Calu3 (cell line): ENCODE data around the gene SCAPER. TPM values are rescaled to one million over a fixed set of nuclear protein-coding genes. Genes with fewer than 3 reads are reported as not detected.

Source experiments
- BruUV-seq: library from RNA; stranded (reverse); fragments of 400-500 nt; replicated peaks from 2 replicates; lab custom pipeline; 2021; lab: Mats Ljungman, UMichigan
- CTCF ChIA-PET: fragments of 300-600 bp; sonication (Branson Sonifier 250); formaldehyde crosslinking; loops from one replicate; lab custom pipeline; 2022; ENCODE audit warnings: antibody characterized with exemption; lab: Charles Lee
- DNase-seq: peaks from one replicate; pipeline ENCODE4 v3.0.0; 2022
- H3K27ac Mint-ChIP-seq: one replicate; pipeline ENCODE4 v1.8.0; 2022; ENCODE audit warnings: mixed read lengths; ENCODE audit not compliant: unreplicated experiment
- H3K27me3 Mint-ChIP-seq: one replicate; pipeline ENCODE4 v1.8.0; 2022; ENCODE audit warnings: mixed read lengths; ENCODE audit not compliant: unreplicated experiment
- H3K36me3 Mint-ChIP-seq: one replicate; pipeline ENCODE4 v1.8.0; 2022; ENCODE audit warnings: mild to moderate bottlenecking, moderate library complexity, mixed read lengths; ENCODE audit not compliant: insufficient read depth, unreplicated experiment
- H3K4me1 Mint-ChIP-seq: one replicate; pipeline ENCODE4 v1.8.0; 2022; ENCODE audit warnings: mild to moderate bottlenecking, low read depth, mixed read lengths; ENCODE audit not compliant: unreplicated experiment
- H3K4me3 Mint-ChIP-seq: one replicate; pipeline ENCODE4 v1.8.0; 2022; ENCODE audit warnings: mild to moderate bottlenecking, low read depth, moderate library complexity, mixed read lengths; ENCODE audit not compliant: unreplicated experiment
- H3K9me3 Mint-ChIP-seq: one replicate; pipeline ENCODE4 v1.8.0; 2022; ENCODE audit warnings: low read depth, mixed read lengths; ENCODE audit not compliant: unreplicated experiment
- intact Hi-C: fragments of 100-400 bp; cut with micrococcal nuclease; formaldehyde crosslinking; loops from one replicate; pipeline ENCODE4 v1.10.0; 2022; ENCODE audit not compliant: unreplicated experiment
- total RNA-seq: library from RNA; stranded (reverse); gene quantifications from 2 replicates; pipeline ENCODE4 v1.2.3, GENCODE V29; 2022
- TF ChIP-seq, protein P1 (sequence below): fragments of 200-600 bp; IDR thresholded peaks from one replicate; pipeline ENCODE4 v1.8.0; 2022; ENCODE audit warnings: antibody characterized with exemption; ENCODE audit not compliant: unreplicated experiment

The SCAPER gene
- total RNA-seq, 1 experiment from 2014 or later = 34.8 TPM

DNA sequence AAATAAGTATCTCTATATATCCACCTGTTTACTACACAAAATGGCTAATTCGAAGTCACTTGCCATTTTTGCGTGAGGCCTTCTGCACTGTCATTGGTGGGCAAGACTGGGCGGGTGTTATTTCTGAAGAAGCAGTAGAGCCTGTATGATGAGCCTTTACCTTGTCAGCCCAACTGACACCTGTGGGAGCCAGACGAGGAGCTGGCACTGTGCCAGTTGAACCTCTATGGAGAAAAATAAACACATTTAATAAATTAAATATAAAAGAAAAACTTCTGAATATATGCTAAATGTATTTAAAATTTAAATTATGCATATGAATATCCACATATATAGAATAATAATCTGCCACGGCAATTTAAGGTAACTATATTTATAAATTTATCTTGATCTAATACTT is 109.9 kb downstream of the SCAPER start:
- no peak for DNase-seq
- TF ChIP-seq, protein P1, sequence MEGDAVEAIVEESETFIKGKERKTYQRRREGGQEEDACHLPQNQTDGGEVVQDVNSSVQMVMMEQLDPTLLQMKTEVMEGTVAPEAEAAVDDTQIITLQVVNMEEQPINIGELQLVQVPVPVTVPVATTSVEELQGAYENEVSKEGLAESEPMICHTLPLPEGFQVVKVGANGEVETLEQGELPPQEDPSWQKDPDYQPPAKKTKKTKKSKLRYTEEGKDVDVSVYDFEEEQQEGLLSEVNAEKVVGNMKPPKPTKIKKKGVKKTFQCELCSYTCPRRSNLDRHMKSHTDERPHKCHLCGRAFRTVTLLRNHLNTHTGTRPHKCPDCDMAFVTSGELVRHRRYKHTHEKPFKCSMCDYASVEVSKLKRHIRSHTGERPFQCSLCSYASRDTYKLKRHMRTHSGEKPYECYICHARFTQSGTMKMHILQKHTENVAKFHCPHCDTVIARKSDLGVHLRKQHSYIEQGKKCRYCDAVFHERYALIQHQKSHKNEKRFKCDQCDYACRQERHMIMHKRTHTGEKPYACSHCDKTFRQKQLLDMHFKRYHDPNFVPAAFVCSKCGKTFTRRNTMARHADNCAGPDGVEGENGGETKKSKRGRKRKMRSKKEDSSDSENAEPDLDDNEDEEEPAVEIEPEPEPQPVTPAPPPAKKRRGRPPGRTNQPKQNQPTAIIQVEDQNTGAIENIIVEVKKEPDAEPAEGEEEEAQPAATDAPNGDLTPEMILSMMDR = no peak
- Mint-ChIP-seq H3K27ac (no peak overlapping the region), H3K4me1 (no peaks in the 10 kb centered on the region), H3K4me3 (no peak overlapping the region), H3K36me3 (no peaks in the 10 kb centered on the region), H3K9me3 (no peaks in the 10 kb centered on the region), H3K27me3 (no peaks in the 10 kb centered on the region)
- no TSS peak for BruUV-seq
- CTCF ChIA-PET = no interaction called here
- intact Hi-C loops = no loop called here

DNA sequence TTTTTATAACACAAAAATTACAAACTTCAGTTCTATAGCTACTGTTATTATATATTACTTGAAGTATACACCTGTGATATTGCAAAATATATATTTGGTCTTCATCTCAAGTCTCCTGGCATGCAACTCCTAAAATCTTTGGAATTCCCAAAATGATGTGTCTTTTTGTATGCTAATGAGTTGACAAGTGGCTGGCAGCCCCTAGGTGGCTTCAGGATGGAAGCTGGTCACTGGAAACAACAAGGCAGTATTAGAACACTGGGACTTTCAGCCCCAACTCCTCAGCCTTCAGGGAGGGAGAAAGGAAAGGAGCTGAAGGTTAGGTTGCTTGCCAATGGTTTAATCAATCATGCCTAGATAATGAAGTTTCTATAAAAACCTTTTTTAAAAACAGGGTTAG is 112.0 kb downstream of the SCAPER start:
- intact Hi-C loops = no loop called here
- TF ChIP-seq, protein P1 = no peak
- no peaks in the 10 kb centered on the region for H3K4me1 Mint-ChIP-seq
- CTCF ChIA-PET = no interaction called here
- BruUV-seq = no TSS peak
- no peak overlapping the region for H3K4me3 Mint-ChIP-seq
- H3K36me3 Mint-ChIP-seq = no peaks in the 10 kb centered on the region
- DNase-seq = no peak
- H3K27ac Mint-ChIP-seq = no peak overlapping the region
- H3K9me3 Mint-ChIP-seq = no peaks in the 10 kb centered on the region
- H3K27me3 Mint-ChIP-seq = no peaks in the 10 kb centered on the region

DNA sequence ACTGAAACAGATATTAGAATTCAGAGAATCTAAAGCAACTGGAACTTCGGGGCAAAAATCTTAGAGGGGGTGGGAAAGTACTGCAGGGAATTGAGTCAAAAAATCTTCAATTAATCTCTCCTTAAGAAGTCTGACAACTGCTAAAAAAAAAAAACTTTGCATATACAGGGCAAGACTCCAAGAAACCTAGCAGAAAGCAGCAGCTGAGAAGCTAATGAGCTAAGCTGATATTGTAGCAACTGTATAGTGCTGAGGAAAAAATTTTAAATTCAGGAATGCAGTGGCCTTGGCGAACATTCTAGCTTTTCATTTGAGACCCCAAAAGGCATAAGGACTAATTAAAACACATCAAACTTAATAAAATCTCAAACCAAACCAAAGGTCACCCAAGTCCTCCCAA is 113.6 kb downstream of the SCAPER start:
- BruUV-seq = no TSS peak
- Mint-ChIP-seq H3K27me3 (no peaks in the 10 kb centered on the region), H3K4me1 (no peaks in the 10 kb centered on the region), H3K36me3 (no peaks in the 10 kb centered on the region), H3K9me3 (no peaks in the 10 kb centered on the region), H3K4me3 (no peak overlapping the region), H3K27ac (no peak overlapping the region)
- DNase-seq = no peak
- intact Hi-C loops = no loop called here
- CTCF ChIA-PET = no interaction called here
- TF ChIP-seq, protein P1 = no peak

DNA sequence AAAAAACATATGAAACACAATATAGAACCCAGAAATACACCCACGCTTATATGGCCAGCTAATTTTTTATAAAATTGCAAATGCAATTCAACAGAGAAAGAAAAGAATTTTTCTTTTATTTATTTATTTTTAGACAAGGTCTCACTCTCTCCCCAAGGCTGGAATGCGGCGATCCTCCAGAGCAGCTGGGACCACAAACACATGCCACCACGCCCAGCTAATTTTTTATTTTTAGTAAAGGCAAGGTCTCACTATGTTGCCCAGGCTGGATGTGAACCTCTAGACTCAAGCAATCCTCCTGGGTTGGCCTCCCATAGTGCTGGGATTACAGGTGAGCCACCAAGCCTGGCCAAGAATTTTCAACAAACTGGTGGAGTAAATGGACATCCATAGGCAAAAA is 117.9 kb downstream of the SCAPER start:
- no peaks in the 10 kb centered on the region for H3K9me3 Mint-ChIP-seq
- TF ChIP-seq, protein P1 = no peak
- H3K27ac Mint-ChIP-seq = no peak overlapping the region
- no peaks in the 10 kb centered on the region for H3K27me3 Mint-ChIP-seq
- no peaks in the 10 kb centered on the region for H3K36me3 Mint-ChIP-seq
- DNase-seq = no peak
- no peaks in the 10 kb centered on the region for H3K4me1 Mint-ChIP-seq
- CTCF ChIA-PET = interaction anchor here (0.6 kb wide), 1 partner anchor 29 kb away, joined by 3 read pairs; no protein-coding TSS in a partner anchor
- BruUV-seq = no TSS peak
- intact Hi-C loops = no loop called here
- H3K4me3 Mint-ChIP-seq = no peak overlapping the region
